HG03442 (cell line): ENCODE data around the gene PGM5.

Experiments
- ATAC-seq: cut with Tn5 transposase; IDR thresholded peaks from one replicate; pipeline ENCODE4 v1.9.1; 2021; ENCODE audit warnings: mild to moderate bottlenecking, moderate library complexity; ENCODE audit not compliant: unreplicated experiment

The PGM5 gene

GRCh38 chr9:68532131-68532530 lies 175.7 kb downstream of the PGM5 start:
- no peak for ATAC-seq

- no peak for ATAC-seq
Observed at GRCh38 chr9:68533678-68534077, 177.3 kb downstream of the PGM5 start.

- ATAC-seq, result no peak
Observed at GRCh38 chr9:68536876-68537615, 180.6 kb downstream of the PGM5 start.

GRCh38 chr9:68537616-68537880 lies 181.1 kb downstream of the PGM5 start:
- no peak for ATAC-seq

GRCh38 chr9:68538200-68538599 lies 181.8 kb downstream of the PGM5 start:
- ATAC-seq, result no peak

- no peak for ATAC-seq
Observed at GRCh38 chr9:68540712-68541535, 184.5 kb downstream of the PGM5 start, which contains the start of gene TMEM252. TMEM252 (minus strand) TSS chr9:68540883; CDS start chr9:68540814, 69 bp downstream.

- ATAC-seq, result no peak
Observed at GRCh38 chr9:68541568-68541967, 185.2 kb downstream of the PGM5 start.

- peak; percentile 45 for ATAC-seq
Observed at GRCh38 chr9:68545033-68545705, 188.8 kb downstream of the PGM5 start.

GRCh38 chr9:68546596-68547390 lies 190.4 kb downstream of the PGM5 start:
- ATAC-seq, result peak; percentile 71

- no peak for ATAC-seq
Observed at GRCh38 chr9:68547417-68547816, 191.0 kb downstream of the PGM5 start.

GRCh38 chr9:68548241-68548640 lies 191.8 kb downstream of the PGM5 start:
- no peak for ATAC-seq

GRCh38 chr9:68551191-68551590 lies 194.8 kb downstream of the PGM5 start:
- no peak for ATAC-seq

GRCh38 chr9:68552700-68553476 lies 196.5 kb downstream of the PGM5 start:
- ATAC-seq, result no peak

GRCh38 chr9:68555437-68556150 lies 199.2 kb downstream of the PGM5 start:
- no peak for ATAC-seq

GRCh38 chr9:68558545-68558944 lies 202.1 kb downstream of the PGM5 start:
- no peak for ATAC-seq

GRCh38 chr9:68560071-68560844 lies 203.8 kb downstream of the PGM5 start:
- peak; percentile 71 for ATAC-seq

GRCh38 chr9:68562461-68562860 lies 206.1 kb downstream of the PGM5 start:
- no peak for ATAC-seq

GRCh38 chr9:68567565-68567964 lies 211.2 kb downstream of the PGM5 start:
- ATAC-seq, result no peak

GRCh38 chr9:68574150-68574549 lies 217.7 kb downstream of the PGM5 start:
- no peak for ATAC-seq
